ENCODE data around the gene TXN. TPM values are rescaled to one million over a fixed set of nuclear protein-coding genes. Genes with fewer than 3 reads are reported as not detected.

TXN gene
- total RNA-seq, 1 donor from 2014 or later: 305 TPM

GRCh38 chr9:110257956-110258355 lies 1.6 kb upstream of the TXN start:
- intact Hi-C loops (cut with micrococcal nuclease): loop anchor here (2.0 to 10.0 kb wide), 8 partner anchors 59 to 1326 kb away; partner anchors contain the start of genes ABITRAM, CTNNAL1, ECPAS and ELP1

GRCh38 chr9:110257097-110257841 lies 962 bp upstream of the TXN start:
- intact Hi-C loops (cut with micrococcal nuclease): loop anchor here (2.0 to 10.0 kb wide), 8 partner anchors 60 to 1325 kb away; partner anchors contain the start of genes ABITRAM, CTNNAL1, ECPAS and ELP1

- intact Hi-C loops (cut with micrococcal nuclease): loop anchor here (1.0 to 10.0 kb wide), 10 partner anchors 38 to 1323 kb away; partner anchors contain the start of genes ABITRAM, CTNNAL1, ECPAS and ELP1
Observed at GRCh38 chr9:110255463-110256379, 586 bp downstream of the TXN start.

GRCh38 chr9:110255034-110255462 lies 1.3 kb downstream of the TXN start:
- intact Hi-C loops (cut with micrococcal nuclease): loop anchor here (5.0 to 10.0 kb wide), 5 partner anchors 73 to 1323 kb away; partner anchors contain the start of genes ABITRAM, CTNNAL1, ECPAS and ELP1

- intact Hi-C loops (cut with micrococcal nuclease): loop anchor here (10.0 kb wide), 2 partner anchors 1150 to 1240 kb away; partner anchors contain the start of gene CTNNAL1
Observed at GRCh38 chr9:110254500-110254899, 1.8 kb downstream of the TXN start.

- intact Hi-C loops (cut with micrococcal nuclease): loop anchor here (10.0 kb wide), 2 partner anchors 1148 to 1238 kb away; partner anchors contain the start of gene CTNNAL1
Observed at GRCh38 chr9:110252509-110253139, 3.7 kb downstream of the TXN start.

- intact Hi-C loops (cut with micrococcal nuclease): loop anchor here (10.0 kb wide), 2 partner anchors 1147 to 1237 kb away; partner anchors contain the start of gene CTNNAL1
Observed at GRCh38 chr9:110251770-110252169, 4.5 kb downstream of the TXN start.

GRCh38 chr9:110251212-110251611 lies 5.1 kb downstream of the TXN start:
- intact Hi-C loops (cut with micrococcal nuclease): loop anchor here (10.0 kb wide), 2 partner anchors 1146 to 1236 kb away; partner anchors contain the start of gene CTNNAL1

GRCh38 chr9:110249603-110250002 lies 6.7 kb downstream of the TXN start:
- intact Hi-C loops (cut with micrococcal nuclease): loop anchor here (10.0 kb wide), 2 partner anchors 1145 to 1235 kb away; partner anchors contain the start of gene CTNNAL1

- intact Hi-C loops (cut with micrococcal nuclease): no loop called here
Observed at GRCh38 chr9:110248361-110248760, 7.9 kb downstream of the TXN start.

GRCh38 chr9:110246214-110246613 lies 10.1 kb downstream of the TXN start:
- intact Hi-C loops (cut with micrococcal nuclease): no loop called here

- intact Hi-C loops (cut with micrococcal nuclease): no loop called here
Observed at GRCh38 chr9:110244616-110245015, 11.7 kb downstream of the TXN start.

- intact Hi-C loops (cut with micrococcal nuclease): no loop called here
Observed at GRCh38 chr9:110241858-110242321, 14.4 kb downstream of the TXN start.

GRCh38 chr9:110241260-110241857 lies 14.9 kb downstream of the TXN start:
- intact Hi-C loops (cut with micrococcal nuclease): no loop called here

- intact Hi-C loops (cut with micrococcal nuclease): no loop called here
Observed at GRCh38 chr9:110240198-110240597, 16.1 kb downstream of the TXN start.

- intact Hi-C loops (cut with micrococcal nuclease): no loop called here
Observed at GRCh38 chr9:110228321-110228720, 28.0 kb downstream of the TXN start.

- intact Hi-C loops (cut with micrococcal nuclease): no loop called here
Observed at GRCh38 chr9:110224583-110224982, 31.7 kb downstream of the TXN start.

- intact Hi-C loops (cut with micrococcal nuclease): no loop called here
Observed at GRCh38 chr9:110220809-110221208, 35.5 kb downstream of the TXN start.

- intact Hi-C loops (cut with micrococcal nuclease): loop anchor here (1.0 to 5.0 kb wide), 5 partner anchors 34 to 643 kb away; partner anchors contain the start of gene TXN
Observed at GRCh38 chr9:110217656-110218099, 38.6 kb downstream of the TXN start.
